Transverse colon (tissue), 4 donors: Measurements from ENCODE around the gene GHITM. TPM values are rescaled to one million over a fixed set of nuclear protein-coding genes. Genes with fewer than 3 reads are reported as not detected.
A peak's percentile ranks its signal among the peaks of the same experiment; 100 is the strongest.
"Not testable (repeated sequence)": the region's sequence is repeated elsewhere in the genome, so short reads cannot be mapped to it uniquely, and the experiment has no call there.

Source experiments
- DNase-seq: peaks from one replicate; pipeline ENCODE4 v3.0.0-alpha.2; 2019
- H3K27ac ChIP-seq, 4 donors: fragments of 200-600 bp; sonication (generic); 2 replicates each; pipeline ENCODE4 v1.5.1; 2016 to 2018; ENCODE audit warnings: inconsistent platforms in 4 of 4
- H3K27me3 ChIP-seq: fragments of 200-600 bp; sonication (generic); 2 replicates; pipeline ENCODE4 v1.5.1; 2017; ENCODE audit warnings: inconsistent platforms
- H3K36me3 ChIP-seq, 4 donors: fragments of 200-600 bp; sonication (generic); 2 replicates each; pipeline ENCODE4 v1.5.1; 2017 to 2019; ENCODE audit warnings: inconsistent platforms in 4 of 4
- H3K4me1 ChIP-seq, 4 donors: fragments of 200-600 bp; sonication (generic); 2 replicates each; pipeline ENCODE4 v1.5.1; 2017 to 2020; ENCODE audit warnings: inconsistent platforms in 4 of 4
- H3K4me3 ChIP-seq, 4 donors: fragments of 200-600 bp; sonication (generic); 1 replicate in 1 of 4; 2 replicates in 3 of 4; pipeline versions ENCODE4 v1.5.1 to v1.6.1; 2017 to 2019; ENCODE audit warnings: inconsistent platforms in 4 of 4
- H3K9me3 ChIP-seq, 2 donors: fragments of 200-600 bp; sonication (generic); 2 replicates each; pipeline ENCODE4 v1.5.1; 2017 to 2019; ENCODE audit warnings: inconsistent platforms in 2 of 2
- EP300 ChIP-seq: sonication (generic); formaldehyde crosslinking; IDR thresholded peaks from one replicate; pipeline ENCODE4 v1.6.1; 2017; ENCODE audit warnings: antibody characterized with exemption, low read depth
- POLR2A ChIP-seq: fragments of 450-650 bp; IDR thresholded peaks from one replicate; pipeline ENCODE4 v1.6.1; 2016; ENCODE audit warnings: antibody characterized with exemption, mild to moderate bottlenecking, moderate library complexity
- POLR2AphosphoS5 ChIP-seq, 3 donors: sonication (generic); formaldehyde crosslinking; IDR thresholded peaks; one replicate each; pipeline ENCODE4 v1.6.1; 2016; ENCODE audit warnings: antibody characterized with exemption in 3 of 3
- WGBS, 2 donors: methylation state at CpG; one replicate each; pipeline ENCODE4 v1.1.5; 2018; ENCODE audit warnings: low coverage in 1 of 2; 5-methylcytosine and 5-hydroxymethylcytosine counted together
- in situ Hi-C, 4 donors: fragments of 200-750 bp; cut with MboI; loops; one replicate each; pipeline versions ENCODE4 v1.15.0 to v1.15.1; 2017; ENCODE audit warnings: low sequenced_read_pairs in 3 of 4, low pct_ligation_motif_present in 1 of 4, low pct_unique_long_range_greater_than_20kb in 1 of 4
- intact Hi-C: fragments of 100-400 bp; cut with DNase I; formaldehyde crosslinking; loops from one replicate; pipeline ENCODE4 v1.15.1; 2023; ENCODE audit warnings: low total_unique reads
- total RNA-seq, 4 donors: library from RNA; depleted of rRNA; stranded (reverse); fragments of >200 nt; gene quantifications; one replicate each; pipeline ENCODE4 v1.1.0, GENCODE V29; 2016
- TF ChIP-seq, protein P1 (sequence below), 5 experiments: fragments of 200-600 bp in 3 of 5; fragments of 450-650 bp in 2 of 5; sonication (generic) in 3 of 5; IDR thresholded peaks; 1 replicate in 2 of 5; 2 replicates in 3 of 5; pipeline ENCODE4 v1.5.1; 2016 to 2017; ENCODE audit warnings: antibody characterized with exemption in 5 of 5, inconsistent platforms in 3 of 5, mild to moderate bottlenecking in 2 of 5, moderate library complexity in 1 of 5

Gene GHITM
- total RNA-seq, 4 donors from 2014 or later = 134 to 351 (median 225) TPM

DNA sequence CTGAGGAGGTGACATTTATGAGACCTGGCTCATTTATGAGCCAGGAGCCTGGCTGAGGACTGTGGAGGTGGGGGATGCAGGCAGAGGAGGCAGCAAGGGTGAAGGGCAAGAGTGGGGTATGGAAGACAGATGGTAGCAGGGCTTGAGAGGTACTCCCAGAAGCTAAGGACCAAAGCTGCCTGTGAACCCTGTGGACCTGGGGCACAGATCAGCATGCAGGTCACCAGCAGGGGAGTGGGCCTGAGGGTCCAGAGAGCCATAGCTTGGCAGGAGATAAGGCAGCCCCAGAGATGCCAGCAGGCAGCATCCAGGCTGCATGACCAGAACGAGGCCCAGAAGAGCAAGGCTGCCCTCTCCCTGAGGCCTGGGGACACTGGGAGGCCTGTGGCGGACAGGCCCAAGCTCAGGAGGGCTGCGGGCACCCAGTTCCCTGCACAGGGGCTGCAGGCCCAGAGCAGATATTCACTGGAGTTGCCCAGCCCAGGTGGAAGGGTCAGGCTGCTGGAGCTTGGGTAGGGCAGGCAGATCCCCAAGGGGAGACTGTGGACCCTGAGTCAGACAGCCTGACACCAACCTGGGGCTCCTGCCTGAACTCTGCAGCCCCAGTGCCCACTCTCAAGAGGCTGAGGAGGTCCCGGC, 37.6 kb downstream of the GHITM start:
- no peak for DNase-seq
- H3K27me3 ChIP-seq = no peaks in the 10 kb centered on the region
- H3K4me1 ChIP-seq = peaks cover 0 to 36% (median 15%) of the 10 kb centered on the region in 4 donors
- intact Hi-C loops (no loop called here), in situ Hi-C loops (no loop called here)
- TF ChIP-seq POLR2A = no peak
- no peak for TF ChIP-seq POLR2AphosphoS5 (IDR thresholded peaks at IDR 0.05)
- no peak for TF ChIP-seq EP300
- TF ChIP-seq, protein P1, sequence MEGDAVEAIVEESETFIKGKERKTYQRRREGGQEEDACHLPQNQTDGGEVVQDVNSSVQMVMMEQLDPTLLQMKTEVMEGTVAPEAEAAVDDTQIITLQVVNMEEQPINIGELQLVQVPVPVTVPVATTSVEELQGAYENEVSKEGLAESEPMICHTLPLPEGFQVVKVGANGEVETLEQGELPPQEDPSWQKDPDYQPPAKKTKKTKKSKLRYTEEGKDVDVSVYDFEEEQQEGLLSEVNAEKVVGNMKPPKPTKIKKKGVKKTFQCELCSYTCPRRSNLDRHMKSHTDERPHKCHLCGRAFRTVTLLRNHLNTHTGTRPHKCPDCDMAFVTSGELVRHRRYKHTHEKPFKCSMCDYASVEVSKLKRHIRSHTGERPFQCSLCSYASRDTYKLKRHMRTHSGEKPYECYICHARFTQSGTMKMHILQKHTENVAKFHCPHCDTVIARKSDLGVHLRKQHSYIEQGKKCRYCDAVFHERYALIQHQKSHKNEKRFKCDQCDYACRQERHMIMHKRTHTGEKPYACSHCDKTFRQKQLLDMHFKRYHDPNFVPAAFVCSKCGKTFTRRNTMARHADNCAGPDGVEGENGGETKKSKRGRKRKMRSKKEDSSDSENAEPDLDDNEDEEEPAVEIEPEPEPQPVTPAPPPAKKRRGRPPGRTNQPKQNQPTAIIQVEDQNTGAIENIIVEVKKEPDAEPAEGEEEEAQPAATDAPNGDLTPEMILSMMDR (IDR thresholded peaks at IDR 0.05) = no peak
- peak overlapping the region in 1 of 4 donors; percentile 10 for H3K27ac ChIP-seq
- WGBS, 2 donors = 74% methylated on average over 3 of the region's 4 CpGs; no CpG with 5 or more reads in 1 of the 2 donors
- H3K36me3 ChIP-seq = no peaks in the 10 kb centered on the region
- H3K4me3 ChIP-seq = no peak overlapping the region
- H3K9me3 ChIP-seq = no peaks in the 10 kb centered on the region

DNA sequence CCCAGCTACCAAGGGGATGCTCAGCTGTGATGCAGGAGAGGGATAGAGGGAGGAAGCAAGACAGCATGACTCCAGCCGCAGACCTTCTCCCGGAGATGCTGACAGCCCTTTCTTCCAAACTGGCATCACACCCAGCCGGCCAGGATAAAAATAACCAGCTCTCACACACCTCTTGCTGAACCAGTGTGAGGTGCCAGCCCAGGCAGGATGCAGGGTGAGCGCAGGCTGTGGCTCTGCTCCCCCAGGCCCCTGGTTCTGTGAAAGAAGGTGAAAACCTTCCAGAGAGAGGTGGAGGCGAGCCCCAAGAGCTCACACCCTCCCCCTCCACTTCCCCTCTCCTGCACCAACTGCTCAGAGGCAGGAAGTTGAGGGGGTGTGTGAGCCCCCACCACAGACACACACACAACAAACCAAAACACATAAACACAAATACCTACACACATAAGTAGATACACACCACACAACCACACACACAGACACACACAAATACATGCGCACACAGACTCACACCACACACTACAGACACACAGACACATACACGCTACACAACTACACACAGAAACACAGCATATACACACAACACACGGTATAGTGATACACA, 38.3 kb downstream of the GHITM start:
- Histone ChIP-seq H3K27ac (peak overlapping the region in 1 of 4 donors; percentile 10), H3K4me1 (peaks cover 0 to 30% (median 10%) of the 10 kb centered on the region in 4 donors), H3K36me3 (no peaks in the 10 kb centered on the region), H3K27me3 (no peaks in the 10 kb centered on the region), H3K9me3 (no peaks in the 10 kb centered on the region), H3K4me3 (no peak overlapping the region)
- no peak for DNase-seq
- intact Hi-C loops = no loop called here
- 70% methylated on average over 8 of the region's 8 CpGs; no CpG with 5 or more reads in 1 of the 2 donors for WGBS, 2 donors
- TF ChIP-seq POLR2A = no peak
- TF ChIP-seq, protein P1 (IDR thresholded peaks at IDR 0.05) = no peak
- no peak for TF ChIP-seq EP300
- TF ChIP-seq POLR2AphosphoS5 (IDR thresholded peaks at IDR 0.05) = no peak
- in situ Hi-C loops = no loop called here

DNA sequence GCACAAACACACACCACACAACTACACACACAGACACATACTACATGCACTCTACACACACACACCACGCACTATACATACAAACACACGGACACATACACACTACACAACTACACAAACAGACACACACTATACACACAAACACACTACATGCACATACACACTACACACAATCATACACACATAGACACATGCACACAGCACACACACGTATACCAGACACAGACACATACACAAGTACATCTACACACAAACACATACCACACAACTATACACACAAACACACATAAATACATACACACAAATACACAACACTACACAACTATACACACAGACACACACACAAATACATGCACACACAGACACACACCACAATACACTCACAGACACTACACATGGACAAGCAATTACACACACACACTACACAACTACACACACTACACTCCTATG, 38.9 kb downstream of the GHITM start:
- Histone ChIP-seq H3K4me3 (no peak overlapping the region), H3K9me3 (no peaks in the 10 kb centered on the region), H3K4me1 (peaks cover 0 to 25% (median 6%) of the 10 kb centered on the region in 4 donors), H3K36me3 (no peaks in the 10 kb centered on the region), H3K27ac (no peak overlapping the region), H3K27me3 (no peaks in the 10 kb centered on the region)
- 87 to 100% methylated on average over 1 to 3 of the region's 3 CpGs for WGBS, 2 donors
- intact Hi-C loops (no loop called here), in situ Hi-C loops (no loop called here)
- DNase-seq = no peak
- TF ChIP-seq POLR2A (no peak), EP300 (no peak), POLR2AphosphoS5 (IDR thresholded peaks at IDR 0.05) (no peak)

DNA sequence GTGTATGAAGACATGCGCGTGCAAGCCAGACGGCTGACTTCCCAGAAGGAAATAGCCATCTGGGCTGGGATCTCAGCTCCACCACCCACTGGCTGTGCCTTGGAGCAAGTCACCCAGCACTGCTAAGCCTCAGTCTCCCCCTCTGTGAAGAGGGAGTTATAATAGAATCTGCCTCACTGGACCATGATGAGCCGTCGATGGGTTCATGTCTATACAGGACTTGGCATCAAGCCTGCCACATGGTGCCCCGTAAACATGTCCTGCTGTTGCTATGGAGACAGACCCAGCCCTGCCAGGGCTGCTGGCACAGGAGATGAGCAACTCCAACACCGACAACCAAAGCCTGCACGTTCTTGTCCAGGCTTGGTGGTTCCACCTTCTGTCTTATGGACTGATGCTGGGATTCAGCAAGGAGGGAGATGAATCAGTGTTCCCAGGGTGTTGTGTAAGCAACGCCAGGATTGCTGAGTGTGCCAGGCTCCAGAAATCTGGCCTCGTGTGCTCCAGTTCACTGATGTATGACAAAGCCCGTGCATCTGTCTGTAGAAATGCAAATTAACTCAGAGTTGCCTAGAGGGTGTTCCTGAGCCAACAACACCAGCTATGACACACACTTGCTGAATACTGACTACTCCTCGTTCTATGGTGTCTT, 39.9 kb downstream of the GHITM start:
- peak overlapping the region in 1 of 4 donors; percentile 7 for H3K27ac ChIP-seq
- intact Hi-C loops = no loop called here
- in situ Hi-C loops = no loop called here
- H3K36me3 ChIP-seq = no peaks in the 10 kb centered on the region
- H3K4me3 ChIP-seq = no peak overlapping the region
- TF ChIP-seq POLR2AphosphoS5 (IDR thresholded peaks at IDR 0.05) (peak in 1 of 3 donors; percentile 12), EP300 (no peak)
- no peaks in the 10 kb centered on the region for H3K9me3 ChIP-seq
- WGBS, 2 donors = 56 to 59% methylated on average over 3 to 12 of the region's 12 CpGs
- peaks cover 0 to 31% (median 8%) of the 10 kb centered on the region in 4 donors for H3K4me1 ChIP-seq
- no peak for DNase-seq
- H3K27me3 ChIP-seq = no peaks in the 10 kb centered on the region

DNA sequence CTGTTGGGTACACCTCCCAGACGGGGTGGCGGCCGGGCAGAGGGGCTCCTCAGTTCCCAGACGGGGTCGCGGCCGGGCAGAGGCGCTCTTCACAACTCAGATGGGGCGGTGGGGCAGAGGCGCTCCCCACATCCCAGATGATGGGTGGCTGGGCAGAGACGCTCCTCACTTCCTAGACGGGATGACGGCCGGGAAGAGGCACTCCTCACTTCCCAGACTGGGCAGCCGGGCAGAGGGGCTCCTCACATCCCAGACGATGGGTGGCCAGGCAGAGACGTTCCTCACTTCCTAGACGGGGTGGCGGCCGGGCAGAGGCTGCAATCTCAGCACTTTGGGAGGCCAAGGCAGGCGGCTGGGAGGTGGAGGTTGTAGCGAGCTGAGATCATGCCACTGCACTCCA, 41.1 kb downstream of the GHITM start:
- H3K4me3 ChIP-seq, H3K36me3 ChIP-seq, intact Hi-C loops, H3K27me3 ChIP-seq, DNase-seq, H3K9me3 ChIP-seq, in situ Hi-C loops, H3K27ac ChIP-seq: not testable (repeated sequence)
- 82 to 100% methylated on average over 2 to 19 of the region's 22 CpGs for WGBS, 2 donors
- H3K4me1 ChIP-seq = peaks cover 0 to 38% (median 10%) of the 10 kb centered on the region in 4 donors
